ENCODE measurements around the gene SEMA3B. TPM values are rescaled to one million over a fixed set of nuclear protein-coding genes. Genes with fewer than 3 reads are reported as not detected.

SEMA3B gene
- total and polyA plus RNA-seq, 4 donors: 39.6 to 95.7 (median 61.7) TPM

DNA sequence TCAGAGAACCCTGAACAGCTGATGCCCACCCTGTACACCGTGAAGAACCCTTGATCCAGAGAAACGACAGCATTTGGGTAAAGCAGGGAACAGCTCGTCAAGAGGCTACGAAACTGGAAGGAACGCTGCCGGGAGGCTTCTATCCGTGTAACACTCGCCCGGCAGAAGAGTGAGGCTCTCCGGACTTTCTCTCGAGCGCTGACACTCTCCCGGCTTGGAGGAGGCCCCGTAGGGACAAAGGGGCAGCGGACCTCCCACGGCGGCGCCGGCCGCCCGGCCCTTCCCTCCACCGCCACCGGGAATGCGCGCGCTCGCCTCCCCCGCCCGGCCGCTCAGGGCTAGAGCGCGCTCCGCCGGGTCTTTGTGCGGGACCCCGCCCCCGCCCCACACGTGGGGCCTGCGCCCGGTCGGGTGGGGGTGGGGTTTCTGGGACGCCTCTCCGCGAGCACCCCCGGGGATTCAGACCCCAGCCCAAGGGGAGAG lies 51.9 kb downstream of the SEMA3B start:
- peak; percentile 58 for ATAC-seq (ENCODE audit: insufficient read depth, low FRiP score)
- Histone ChIP-seq H3K27me3 (ENCODE audit: control insufficient read depth in 3 of 3, insufficient read depth in 3 of 3, low read length in 2 of 3) (no peaks in the 10 kb centered on the region), H3K4me1 (ENCODE audit: control insufficient read depth in 5 of 5, insufficient read depth in 5 of 5, low read length in 5 of 5) (peaks cover 0 to 52% (median 13%) of the 10 kb centered on the region in 5 donors), H3K9me3 (ENCODE audit: control insufficient read depth in 4 of 4, insufficient read depth in 3 of 4, low read length in 3 of 4) (no peaks in the 10 kb centered on the region), H3K36me3 (ENCODE audit: control insufficient read depth in 4 of 4, insufficient read depth in 4 of 4, low read length in 4 of 4) (peaks cover 0 to 26% (median 16%) of the 10 kb centered on the region in 4 donors), H3K9ac (ENCODE audit: insufficient read depth in 1 of 2, low read length in 2 of 2) (peak overlapping the region; percentile 59 to 90), H3K27ac (ENCODE audit: low read depth in 1 of 2, low read length in 1 of 2) (peak overlapping the region; percentile 89 to 94), H3K4me3 (peak overlapping the region; percentile 89)
- TF ChIP-seq, protein P1, sequence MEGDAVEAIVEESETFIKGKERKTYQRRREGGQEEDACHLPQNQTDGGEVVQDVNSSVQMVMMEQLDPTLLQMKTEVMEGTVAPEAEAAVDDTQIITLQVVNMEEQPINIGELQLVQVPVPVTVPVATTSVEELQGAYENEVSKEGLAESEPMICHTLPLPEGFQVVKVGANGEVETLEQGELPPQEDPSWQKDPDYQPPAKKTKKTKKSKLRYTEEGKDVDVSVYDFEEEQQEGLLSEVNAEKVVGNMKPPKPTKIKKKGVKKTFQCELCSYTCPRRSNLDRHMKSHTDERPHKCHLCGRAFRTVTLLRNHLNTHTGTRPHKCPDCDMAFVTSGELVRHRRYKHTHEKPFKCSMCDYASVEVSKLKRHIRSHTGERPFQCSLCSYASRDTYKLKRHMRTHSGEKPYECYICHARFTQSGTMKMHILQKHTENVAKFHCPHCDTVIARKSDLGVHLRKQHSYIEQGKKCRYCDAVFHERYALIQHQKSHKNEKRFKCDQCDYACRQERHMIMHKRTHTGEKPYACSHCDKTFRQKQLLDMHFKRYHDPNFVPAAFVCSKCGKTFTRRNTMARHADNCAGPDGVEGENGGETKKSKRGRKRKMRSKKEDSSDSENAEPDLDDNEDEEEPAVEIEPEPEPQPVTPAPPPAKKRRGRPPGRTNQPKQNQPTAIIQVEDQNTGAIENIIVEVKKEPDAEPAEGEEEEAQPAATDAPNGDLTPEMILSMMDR (IDR thresholded peaks at IDR 0.05; ENCODE audit: control extremely low read depth, extremely low read depth): no peak
- 0 to 1% methylated on average over 33 to 45 of the region's 45 CpGs for WGBS, 2 donors
- peak; percentile 88 to 92 (median 89) for DNase-seq

DNA sequence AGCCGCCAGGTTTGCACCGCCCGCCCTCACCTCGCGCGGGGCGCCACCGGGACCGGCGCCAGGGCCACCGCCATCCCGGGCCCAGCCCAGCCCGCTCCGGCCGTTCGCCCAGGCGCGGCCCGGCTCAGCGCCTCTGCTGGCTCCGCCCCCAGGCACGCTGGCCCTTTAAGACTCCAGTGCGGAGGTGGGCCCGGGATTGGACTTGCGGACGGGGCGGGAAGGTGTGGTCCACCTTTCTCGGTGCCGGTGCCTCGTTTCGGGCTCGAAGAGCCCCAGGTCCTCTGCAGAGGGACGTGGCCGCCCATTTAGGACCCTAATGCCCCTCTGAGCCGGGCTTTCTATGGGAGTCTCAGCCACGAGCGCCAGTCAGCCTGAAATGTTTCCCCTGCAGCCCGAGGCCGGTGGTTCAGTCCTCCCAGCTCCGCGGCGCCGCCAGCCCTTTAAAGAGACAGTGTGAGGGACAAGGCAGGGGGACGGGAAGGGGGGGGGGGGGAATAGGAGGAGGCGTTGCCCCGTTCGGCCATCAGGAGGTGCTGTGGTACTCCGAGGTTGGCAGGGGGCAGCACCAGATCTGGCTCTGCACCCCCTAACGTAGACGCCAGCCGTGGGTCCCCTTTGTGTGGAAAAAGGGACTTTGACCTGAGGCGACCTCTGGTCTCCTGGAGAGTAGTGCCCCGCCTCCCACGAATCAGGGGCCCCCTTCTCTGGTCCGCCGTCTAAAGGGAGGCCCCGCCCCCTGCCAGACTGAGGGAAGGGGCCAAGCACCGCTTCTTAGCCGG lies 52.6 kb downstream of the SEMA3B start:
- ATAC-seq (ENCODE audit: insufficient read depth, low FRiP score): peak; percentile 71
- Histone ChIP-seq H3K27ac (ENCODE audit: low read depth in 1 of 2, low read length in 1 of 2) (peak overlapping the region; percentile 89 to 94), H3K36me3 (ENCODE audit: control insufficient read depth in 4 of 4, insufficient read depth in 4 of 4, low read length in 4 of 4) (peaks cover 0 to 29% (median 13%) of the 10 kb centered on the region in 4 donors), H3K4me3 (peak overlapping the region; percentile 89), H3K9me3 (ENCODE audit: control insufficient read depth in 4 of 4, insufficient read depth in 3 of 4, low read length in 3 of 4) (no peaks in the 10 kb centered on the region), H3K4me1 (ENCODE audit: control insufficient read depth in 5 of 5, insufficient read depth in 5 of 5, low read length in 5 of 5) (peaks cover 0 to 52% (median 13%) of the 10 kb centered on the region in 5 donors), H3K27me3 (ENCODE audit: control insufficient read depth in 3 of 3, insufficient read depth in 3 of 3, low read length in 2 of 3) (no peaks in the 10 kb centered on the region), H3K9ac (ENCODE audit: insufficient read depth in 1 of 2, low read length in 2 of 2) (peak overlapping the region; percentile 51 to 81)
- peak; percentile 94 to 95 (median 94) for DNase-seq
- TF ChIP-seq, protein P1 (IDR thresholded peaks at IDR 0.05; ENCODE audit: control extremely low read depth, extremely low read depth): no peak
- 0 to 1% methylated on average over 55 to 59 of the region's 59 CpGs for WGBS, 2 donors

DNA sequence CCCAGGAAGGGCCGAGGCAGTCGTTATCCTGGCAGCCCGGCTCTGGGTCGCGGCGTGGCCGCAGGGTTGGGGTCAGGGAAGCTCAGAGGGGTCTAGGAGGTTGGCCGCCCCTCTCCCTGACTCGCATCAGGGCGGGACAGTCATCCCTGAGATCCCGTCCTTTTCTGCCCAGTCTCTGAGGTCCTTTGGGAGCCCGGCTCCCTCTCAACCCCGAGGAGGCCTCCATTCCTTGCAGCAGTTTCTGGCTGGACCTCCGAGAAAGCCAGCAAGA lies 53.1 kb downstream of the SEMA3B start:
- 17 to 27% methylated on average over 14 of the region's 14 CpGs for WGBS, 2 donors
- Histone ChIP-seq H3K9ac (ENCODE audit: insufficient read depth in 1 of 2, low read length in 2 of 2) (no peak overlapping the region), H3K4me3 (peak overlapping the region; percentile 61), H3K36me3 (ENCODE audit: control insufficient read depth in 4 of 4, insufficient read depth in 4 of 4, low read length in 4 of 4) (peaks cover 0 to 29% (median 15%) of the 10 kb centered on the region in 4 donors), H3K9me3 (ENCODE audit: control insufficient read depth in 4 of 4, insufficient read depth in 3 of 4, low read length in 3 of 4) (no peaks in the 10 kb centered on the region), H3K4me1 (ENCODE audit: control insufficient read depth in 5 of 5, insufficient read depth in 5 of 5, low read length in 5 of 5) (peaks cover 0 to 53% (median 15%) of the 10 kb centered on the region in 5 donors), H3K27ac (ENCODE audit: low read depth in 1 of 2, low read length in 1 of 2) (peak overlapping the region; percentile 78 to 94), H3K27me3 (ENCODE audit: control insufficient read depth in 3 of 3, insufficient read depth in 3 of 3, low read length in 2 of 3) (no peaks in the 10 kb centered on the region)
- DNase-seq (no peak), ATAC-seq (ENCODE audit: insufficient read depth, low FRiP score) (no peak)
- TF ChIP-seq, protein P1 (IDR thresholded peaks at IDR 0.05; ENCODE audit: control extremely low read depth, extremely low read depth): no peak
